Measurements from ENCODE around the gene PRKD2. TPM values are rescaled to one million over a fixed set of nuclear protein-coding genes. Genes with fewer than 3 reads are reported as not detected.

PRKD2 gene
- total RNA-seq, 4 donors from 2014 or later: 57.0 to 88.8 (median 64.0) TPM

GRCh38 chr19:46725859-46726393 is 9.0 kb upstream of the PRKD2 start:
- H3K27ac ChIP-seq: no peak overlapping the region
- H3K36me3 ChIP-seq: peaks cover 0 to 96% (median 0%) of the 10 kb centered on the region in 3 donors
- H3K4me1 ChIP-seq: peaks cover 0 to 10% (median 0%) of the 10 kb centered on the region in 4 donors
- no peak for DNase-seq
- H3K9me3 ChIP-seq: no peaks in the 10 kb centered on the region
- no peak for TF ChIP-seq POLR2A (IDR thresholded peaks at IDR 0.05)
- TF ChIP-seq, protein P1, sequence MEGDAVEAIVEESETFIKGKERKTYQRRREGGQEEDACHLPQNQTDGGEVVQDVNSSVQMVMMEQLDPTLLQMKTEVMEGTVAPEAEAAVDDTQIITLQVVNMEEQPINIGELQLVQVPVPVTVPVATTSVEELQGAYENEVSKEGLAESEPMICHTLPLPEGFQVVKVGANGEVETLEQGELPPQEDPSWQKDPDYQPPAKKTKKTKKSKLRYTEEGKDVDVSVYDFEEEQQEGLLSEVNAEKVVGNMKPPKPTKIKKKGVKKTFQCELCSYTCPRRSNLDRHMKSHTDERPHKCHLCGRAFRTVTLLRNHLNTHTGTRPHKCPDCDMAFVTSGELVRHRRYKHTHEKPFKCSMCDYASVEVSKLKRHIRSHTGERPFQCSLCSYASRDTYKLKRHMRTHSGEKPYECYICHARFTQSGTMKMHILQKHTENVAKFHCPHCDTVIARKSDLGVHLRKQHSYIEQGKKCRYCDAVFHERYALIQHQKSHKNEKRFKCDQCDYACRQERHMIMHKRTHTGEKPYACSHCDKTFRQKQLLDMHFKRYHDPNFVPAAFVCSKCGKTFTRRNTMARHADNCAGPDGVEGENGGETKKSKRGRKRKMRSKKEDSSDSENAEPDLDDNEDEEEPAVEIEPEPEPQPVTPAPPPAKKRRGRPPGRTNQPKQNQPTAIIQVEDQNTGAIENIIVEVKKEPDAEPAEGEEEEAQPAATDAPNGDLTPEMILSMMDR (IDR thresholded peaks at IDR 0.05): no peak
- H3K27me3 ChIP-seq: no peaks in the 10 kb centered on the region
- H3K4me3 ChIP-seq: no peak overlapping the region

DNA sequence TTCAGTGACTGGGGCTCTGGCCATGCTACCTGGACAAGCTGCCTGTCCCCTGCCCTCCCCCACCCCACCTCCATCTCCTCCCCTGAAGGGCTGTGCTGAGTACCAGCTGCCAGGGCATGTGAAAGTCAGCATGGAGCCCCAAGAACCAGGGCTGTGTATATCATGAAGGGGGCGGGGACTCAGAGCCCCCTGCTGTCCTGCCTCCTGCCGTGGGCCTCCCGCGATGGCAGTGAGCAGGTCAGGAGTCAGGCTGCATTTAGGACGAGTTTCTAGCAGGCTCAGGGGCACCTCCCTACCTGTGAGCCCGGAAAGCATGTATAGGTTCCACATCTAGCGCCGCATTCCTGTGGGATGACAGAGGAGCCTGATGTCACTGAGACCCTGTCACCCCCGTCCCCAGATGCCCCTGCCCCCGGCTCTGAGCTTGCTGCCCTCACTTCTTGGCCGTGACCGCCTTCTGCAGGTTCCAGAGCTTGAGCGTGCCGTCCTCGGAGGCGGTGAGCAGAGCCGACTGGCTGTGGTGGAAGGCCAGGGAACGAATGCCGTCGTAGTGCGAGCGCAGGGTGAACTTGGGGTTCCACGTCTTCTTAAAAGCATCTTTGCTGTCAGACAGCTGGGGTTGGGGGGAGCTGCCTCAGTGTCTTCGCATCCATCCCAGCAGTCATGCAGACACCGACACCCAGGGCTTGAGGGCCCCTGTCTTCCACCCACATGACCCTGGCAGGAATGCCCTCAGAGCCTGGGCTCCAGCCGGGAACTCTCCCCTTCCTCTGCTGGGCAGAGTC is 8.3 kb upstream of the PRKD2 start:
- no peak overlapping the region for H3K4me3 ChIP-seq
- H3K4me1 ChIP-seq: peaks cover 0 to 10% (median 1%) of the 10 kb centered on the region in 4 donors
- H3K9me3 ChIP-seq: no peaks in the 10 kb centered on the region
- TF ChIP-seq, protein P1 (IDR thresholded peaks at IDR 0.05): no peak
- no peak for TF ChIP-seq POLR2A (IDR thresholded peaks at IDR 0.05)
- H3K27ac ChIP-seq: no peak overlapping the region
- DNase-seq: no peak
- H3K36me3 ChIP-seq: peaks cover 0 to 96% (median 0%) of the 10 kb centered on the region in 3 donors
- no peaks in the 10 kb centered on the region for H3K27me3 ChIP-seq

GRCh38 chr19:46724468-46724867 is 7.6 kb upstream of the PRKD2 start:
- Histone ChIP-seq H3K9me3 (no peaks in the 10 kb centered on the region), H3K36me3 (peaks cover 0 to 95% (median 0%) of the 10 kb centered on the region in 3 donors), H3K27me3 (no peaks in the 10 kb centered on the region), H3K27ac (no peak overlapping the region), H3K4me3 (no peak overlapping the region), H3K4me1 (peaks cover 0 to 11% (median 7%) of the 10 kb centered on the region in 4 donors)
- DNase-seq: no peak
- no peak for TF ChIP-seq POLR2A (IDR thresholded peaks at IDR 0.05)
- TF ChIP-seq, protein P1 (IDR thresholded peaks at IDR 0.05): no peak

- Histone ChIP-seq H3K4me1 (peaks cover 0 to 21% (median 10%) of the 10 kb centered on the region in 4 donors), H3K27ac (no peak overlapping the region), H3K27me3 (no peaks in the 10 kb centered on the region), H3K9me3 (no peaks in the 10 kb centered on the region), H3K36me3 (peaks cover 0 to 87% (median 0%) of the 10 kb centered on the region in 3 donors), H3K4me3 (no peak overlapping the region)
- no peak for TF ChIP-seq POLR2A (IDR thresholded peaks at IDR 0.05)
- TF ChIP-seq, protein P1 (IDR thresholded peaks at IDR 0.05): no peak
- no peak for DNase-seq
Measured at GRCh38 chr19:46723471-46723870, 6.6 kb upstream of the PRKD2 start.

DNA sequence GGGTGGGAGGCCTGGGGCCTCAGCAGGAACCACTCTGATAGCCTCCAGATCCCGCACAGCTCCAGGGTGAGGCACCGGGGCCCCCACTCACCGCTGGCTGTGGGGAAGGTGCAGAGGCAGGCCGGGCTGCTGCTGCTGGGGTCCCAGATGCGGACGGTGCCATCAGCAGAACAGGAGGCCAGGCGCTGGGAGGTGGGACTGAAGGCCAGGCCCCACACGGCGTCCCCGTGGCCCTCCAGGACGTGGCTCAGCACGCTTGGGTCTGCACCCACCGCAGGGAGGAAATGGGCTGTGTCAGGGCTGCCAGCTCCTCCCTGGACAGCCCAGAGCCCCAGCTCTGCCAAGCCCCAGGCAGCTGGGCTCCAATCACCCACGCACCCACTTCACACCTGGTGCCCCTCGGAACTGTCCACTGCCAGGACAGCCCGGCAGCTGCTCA is 6.1 kb upstream of the PRKD2 start:
- no peak for DNase-seq
- Histone ChIP-seq H3K4me1 (peaks cover 0 to 25% (median 12%) of the 10 kb centered on the region in 4 donors), H3K27me3 (no peaks in the 10 kb centered on the region), H3K9me3 (no peaks in the 10 kb centered on the region), H3K27ac (peak overlapping the region in 1 of 4 donors; percentile 42), H3K4me3 (peak overlapping the region in 1 of 4 donors; percentile 3), H3K36me3 (peaks cover 0 to 82% (median 0%) of the 10 kb centered on the region in 3 donors)
- TF ChIP-seq POLR2A (IDR thresholded peaks at IDR 0.05): no peak
- TF ChIP-seq, protein P1 (IDR thresholded peaks at IDR 0.05): no peak

Data from Peyer's patch (tissue), 4 donors.